ENCODE measurements around the gene PIAS4.

Gene PIAS4

GRCh38 chr19:3979289-3979673 is 28.3 kb upstream of the PIAS4 start:
- TF ChIP-seq ZNF624 (tag by site-specific recombination; IDR thresholded peaks at IDR 0.05) = no peak
- TF ChIP-seq ZNF600 (tag by site-specific recombination; IDR thresholded peaks at IDR 0.05) = peak; percentile 68; the same call in 1 of the 2 replicates
- TF ChIP-seq ZNF335 (tag by site-specific recombination; conservative IDR thresholded peaks at IDR 0.05) = no peak
- no peak for TF ChIP-seq ZNF561 (tag by site-specific recombination; IDR thresholded peaks at IDR 0.05; ENCODE audit: borderline replicate concordance)
- TF ChIP-seq ZSCAN18 (tag by site-specific recombination; IDR thresholded peaks at IDR 0.05) = no peak
- Histone ChIP-seq H3K27ac (ENCODE audit: extremely low read depth, low read depth, low read length) (0 out of 2 replicates have a peak overlapping the region, but pooled peaks have one; percentile 11), H3K4me1 (ENCODE audit: control insufficient read depth, insufficient read depth, low read length) (no peaks in the 10 kb centered on the region), H3K4me3 (ENCODE audit: low read depth, low read length) (no peak overlapping the region), H3K36me3 (ENCODE audit: control insufficient read depth in 2 of 2, insufficient read depth in 1 of 2, low read length in 2 of 2) (peaks cover 34 to 91% of the 10 kb centered on the region in 2 experiments), H3K9me3 (ENCODE audit: control insufficient read depth, insufficient read depth, low read depth, low read length) (no peaks in the 10 kb centered on the region)
- ChIA-PET POLR2A (interaction anchor here (0.6 to 8.3 kb wide), 4 partner anchors 9 to 140 kb away, joined by 3 to 258 read pairs (median 4); partner anchors contain the start of gene DAPK3), CTCF (interaction anchor here (0.6 to 0.7 kb wide), 4 partner anchors 10 to 737 kb away, joined by 3 read pairs; no protein-coding TSS in a partner anchor)

GRCh38 chr19:3979674-3980352 is 27.7 kb upstream of the PIAS4 start:
- H3K9me3 ChIP-seq (ENCODE audit: control insufficient read depth, insufficient read depth, low read depth, low read length) = no peaks in the 10 kb centered on the region
- no peak overlapping the region for H3K4me3 ChIP-seq (ENCODE audit: low read depth, low read length)
- CTCF ChIA-PET = interaction anchor here (0.6 kb wide), 1 partner anchor 737 kb away, joined by 3 read pairs; no protein-coding TSS in a partner anchor
- peaks cover 34 to 97% of the 10 kb centered on the region in 2 experiments for H3K36me3 ChIP-seq (ENCODE audit: control insufficient read depth in 2 of 2, insufficient read depth in 1 of 2, low read length in 2 of 2)
- no peaks in the 10 kb centered on the region for H3K4me1 ChIP-seq (ENCODE audit: control insufficient read depth, insufficient read depth, low read length)
- no peak for TF ChIP-seq ATF2 (tag by site-specific recombination; IDR thresholded peaks at IDR 0.05; ENCODE audit: low read depth)
- TF ChIP-seq ZNF37A (tag by site-specific recombination; IDR thresholded peaks at IDR 0.05) = no peak
- TF ChIP-seq KLF9 (tag by site-specific recombination; IDR thresholded peaks at IDR 0.05; ENCODE audit: low read depth) = 0 out of 2 replicates have a peak, but pooled peaks have one; percentile 3
- TF ChIP-seq BCL11A (tag by site-specific recombination; IDR thresholded peaks at IDR 0.05; ENCODE audit: low read depth) = peak; percentile 36; the same call in 1 of the 2 replicates
- TF ChIP-seq ZIC2 (tag by site-specific recombination; IDR thresholded peaks at IDR 0.05) = 0 out of 2 replicates have a peak, but pooled peaks have one; percentile 8
- 0 out of 2 replicates have a peak, but pooled peaks have one; percentile 48 for TF ChIP-seq ZNF600 (tag by site-specific recombination; IDR thresholded peaks at IDR 0.05)
- TF ChIP-seq HIC1 (tag by site-specific recombination; IDR thresholded peaks at IDR 0.05) = peak; percentile 74
- no peak for TF ChIP-seq SCRT2 (tag by site-specific recombination; IDR thresholded peaks at IDR 0.05)
- peak; percentile 34; the same call in 1 of the 2 replicates for TF ChIP-seq ZNF639 (tag by site-specific recombination; IDR thresholded peaks at IDR 0.05)
- H3K27ac ChIP-seq (ENCODE audit: extremely low read depth, low read depth, low read length) = 0 out of 2 replicates have a peak overlapping the region, but pooled peaks have one; percentile 11
- POLR2A ChIA-PET = interaction anchor here (1.5 to 8.3 kb wide), 2 partner anchors 8 to 9 kb away, joined by 6 to 258 read pairs; partner anchors contain the start of gene DAPK3

Measured in HEK293 (cell line).